IMR-90 (cell line): ENCODE measurements around the gene RANBP3. TPM values are rescaled to one million over a fixed set of nuclear protein-coding genes. Genes with fewer than 3 reads are reported as not detected.

Source experiments
- ATAC-seq: fragments of 200-7000 bp; cut with Tn5 transposase; 2 replicates; pipeline ENCODE4 v1.9.1; 2020; ENCODE audit warnings: low read depth, mild to moderate bottlenecking, moderate library complexity
- BruUV-seq: library from RNA; stranded (reverse); fragments of 400-500 nt; replicated peaks from 2 replicates; lab custom pipeline; 2021; lab: Mats Ljungman, UMichigan
- CTCF ChIA-PET: fragments of 300-600 bp; formaldehyde crosslinking; extraction: SDS; loops from one replicate; lab custom pipeline; 2021; ENCODE audit warnings: antibody characterized with exemption; lab: Yijun Ruan, JAX
- POLR2A ChIA-PET: fragments of 300-600 bp; sonication (Branson Sonifier 250); formaldehyde crosslinking; loops from one replicate; lab custom pipeline; 2022; ENCODE audit warnings: antibody characterized with exemption; ENCODE audit not compliant: unreplicated experiment; lab: Charles Lee
- DNase-seq: peaks from one replicate; pipeline ENCODE4 v3.0.0; 2013
- H2AFZ ChIP-seq: replicated peaks from 2 replicates; pipeline ENCODE3; 2013; ENCODE audit warnings: low read length, mild to moderate bottlenecking; ENCODE audit not compliant: poor library complexity
- H2AK5ac ChIP-seq: 2 replicates; pipeline ENCODE4 v1.6.1; 2013; ENCODE audit warnings: low read depth, low read length, inconsistent platforms
- H2AK9ac ChIP-seq: replicated peaks from 2 replicates; pipeline ENCODE3; 2013; ENCODE audit warnings: mild to moderate bottlenecking, low read depth, low read length, moderate library complexity; ENCODE audit not compliant: poor library complexity
- H2BK120ac ChIP-seq: 2 replicates; pipeline ENCODE4 v1.6.1; 2013; ENCODE audit warnings: low read depth, low read length, inconsistent platforms
- H2BK15ac ChIP-seq: 3 replicates; pipeline ENCODE4 v1.6.1; 2013; ENCODE audit warnings: low read depth, low read length, inconsistent platforms
- H2BK20ac ChIP-seq: 2 replicates; pipeline ENCODE4 v1.6.1; 2013; ENCODE audit warnings: low read depth, mild to moderate bottlenecking, inconsistent platforms, low read length, moderate library complexity
- H2BK5ac ChIP-seq: 2 replicates; pipeline ENCODE4 v1.6.1; 2013; ENCODE audit warnings: mild to moderate bottlenecking, low read depth, low read length, inconsistent platforms; ENCODE audit not compliant: poor library complexity, severe bottlenecking
- H3K14ac ChIP-seq: replicated peaks from 2 replicates; pipeline ENCODE4 v1.6.1; 2013; ENCODE audit warnings: low read depth, low read length, inconsistent platforms
- H3K18ac ChIP-seq: 2 replicates; pipeline ENCODE4 v1.6.1; 2013; ENCODE audit warnings: low read depth, low read length, control low read depth
- H3K23ac ChIP-seq: 2 replicates; pipeline ENCODE4 v1.6.1; 2013; ENCODE audit warnings: low read depth, low read length, inconsistent platforms
- H3K27ac ChIP-seq: 2 replicates; pipeline ENCODE4 v1.5.1; 2013; ENCODE audit warnings: mild to moderate bottlenecking, control low read depth, low read length; ENCODE audit not compliant: insufficient read depth
- H3K27me3 ChIP-seq: 2 replicates; pipeline ENCODE4 v1.6.1; 2013; ENCODE audit warnings: low read length; ENCODE audit not compliant: control insufficient read depth, insufficient read depth
- H3K36me3 ChIP-seq: 2 replicates; pipeline ENCODE4 v1.6.1; 2013; ENCODE audit warnings: low read length, mixed read lengths; ENCODE audit not compliant: control insufficient read depth, insufficient read depth
- H3K4ac ChIP-seq: 2 replicates; pipeline ENCODE4 v1.6.1; 2013; ENCODE audit warnings: low read depth, low read length, inconsistent platforms
- H3K4me1 ChIP-seq: 2 replicates; pipeline ENCODE4 v1.6.1; 2013; ENCODE audit warnings: low read length, mixed read lengths; ENCODE audit not compliant: control insufficient read depth, insufficient read depth
- H3K4me2 ChIP-seq: 2 replicates; pipeline ENCODE4 v1.6.1; 2013; ENCODE audit warnings: low read depth, mild to moderate bottlenecking, control low read depth, low read length, moderate library complexity
- H3K4me3 ChIP-seq: 2 replicates; pipeline ENCODE4 v1.5.1; 2013; ENCODE audit warnings: low read depth, mild to moderate bottlenecking, control low read depth, low read length, moderate library complexity; ENCODE audit not compliant: insufficient read depth
- H3K56ac ChIP-seq: 2 replicates; pipeline ENCODE4 v1.6.1; 2013; ENCODE audit warnings: low read length, inconsistent platforms; ENCODE audit not compliant: insufficient read depth; ENCODE audit errors: extremely low read depth
- H3K79me1 ChIP-seq, 2 experiments: 2 replicates each; pipeline ENCODE4 v1.6.1; 2013; ENCODE audit warnings: low read length in 2 of 2, inconsistent platforms in 1 of 2, low read depth in 1 of 2
- H3K9ac ChIP-seq: 2 replicates; pipeline ENCODE4 v1.6.1; 2013; ENCODE audit warnings: low read depth, low read length, control low read depth
- H3K9me1 ChIP-seq: 2 replicates; pipeline ENCODE4 v1.6.1; 2013; ENCODE audit warnings: low read length, inconsistent platforms; ENCODE audit not compliant: insufficient read depth
- H3K9me3 ChIP-seq: 2 replicates; pipeline ENCODE4 v1.6.1; 2013; ENCODE audit warnings: low read length; ENCODE audit not compliant: control insufficient read depth, insufficient read depth
- H4K20me1 ChIP-seq: 2 replicates; pipeline ENCODE4 v1.6.1; 2013; ENCODE audit warnings: low read length, inconsistent platforms; ENCODE audit not compliant: insufficient read depth
- H4K5ac ChIP-seq: 2 replicates; pipeline ENCODE4 v1.6.1; 2013; ENCODE audit warnings: mild to moderate bottlenecking, low read depth, low read length, control low read depth
- H4K8ac ChIP-seq, 2 experiments: 2 replicates each; pipeline ENCODE4 v1.6.1; 2013; ENCODE audit warnings: low read depth in 2 of 2, low read length in 2 of 2, control low read depth in 1 of 2, inconsistent platforms in 1 of 2
- H4K91ac ChIP-seq: 2 replicates; pipeline ENCODE4 v1.6.1; 2013; ENCODE audit warnings: low read depth, low read length, inconsistent platforms; ENCODE audit not compliant: insufficient read depth
- BHLHE40 ChIP-seq: fragments of 150-350 bp; IDR thresholded peaks from 2 replicates; pipeline ENCODE4 v1.6.1; 2016; ENCODE audit warnings: mild to moderate bottlenecking, low read depth, low read length
- MAFK ChIP-seq: IDR thresholded peaks from 2 replicates; pipeline ENCODE4 v1.6.1; 2012; ENCODE audit warnings: low read depth, low read length, improper control_type of control experiment
- MAZ ChIP-seq: IDR thresholded peaks from 2 replicates; pipeline ENCODE4 v1.6.1; 2012; ENCODE audit warnings: low read depth, mild to moderate bottlenecking, low read length, improper control_type of control experiment, moderate library complexity, borderline replicate concordance
- NFE2L2 ChIP-seq: fragments of 150-350 bp; IDR thresholded peaks from 2 replicates; pipeline ENCODE4 v1.6.1; 2016; ENCODE audit warnings: low read depth, mild to moderate bottlenecking, low read length
- POLR2A ChIP-seq: IDR thresholded peaks from 2 replicates; pipeline ENCODE4 v1.6.1; 2012; ENCODE audit warnings: mild to moderate bottlenecking, low read depth, low read length
- RAD21 ChIP-seq: IDR thresholded peaks from 2 replicates; pipeline ENCODE4 v1.6.1; 2012; ENCODE audit warnings: low read length, improper control_type of control experiment
- RCOR1 ChIP-seq: IDR thresholded peaks from 2 replicates; pipeline ENCODE4 v1.6.1; 2012; ENCODE audit warnings: mild to moderate bottlenecking, low read length, improper control_type of control experiment; ENCODE audit not compliant: insufficient replicate concordance
- RFX5 ChIP-seq: IDR thresholded peaks from 2 replicates; pipeline ENCODE4 v1.8.0; 2012; ENCODE audit warnings: low read depth, mild to moderate bottlenecking, low read length, moderate library complexity
- SMC3 ChIP-seq: fragments of 150-350 bp; IDR thresholded peaks from 2 replicates; pipeline ENCODE4 v1.6.1; 2016; ENCODE audit warnings: low read depth, mild to moderate bottlenecking, antibody characterized with exemption, low read length, moderate library complexity
- WGBS, 2 experiments: methylation state at CpG; one replicate each; pipeline versions ENCODE4 v1.1.5 to v1.1.7; 2013; ENCODE audit warnings: missing lambda C conversion rate in 2 of 2; ENCODE audit not compliant: insufficient read length in 1 of 2; ENCODE audit errors: extremely low coverage in 2 of 2; 5-methylcytosine and 5-hydroxymethylcytosine counted together
- dilution Hi-C: fragments of 300-500 bp; cut with HindIII; formaldehyde crosslinking; loops from one replicate; pipeline ENCODE4 v1.14.3; 2018; ENCODE audit warnings: low sequenced_read_pairs; ENCODE audit not compliant: unreplicated experiment
- in situ Hi-C: fragments of 300-500 bp; cut with MboI; formaldehyde crosslinking; loops from 3 replicates; pipeline ENCODE4 v1.14.3; 2019; ENCODE audit warnings: low sequenced_read_pairs, inconsistent platforms, mixed read lengths
- intact Hi-C: fragments of 100-400 bp; cut with micrococcal nuclease; formaldehyde crosslinking; loops from 2 replicates; pipeline ENCODE4 v1.10.0; 2022
- polyA plus RNA-seq, 3 experiments: library from polyadenylated mRNA; depleted of rRNA; stranded (reverse); fragments of >200 nt; gene quantifications; 2 replicates each; pipeline ENCODE4 v1.2.3, GENCODE V29; 2012; ENCODE audit warnings: low replicate concordance in 1 of 3
- total RNA-seq: library from RNA; depleted of rRNA; stranded (reverse); fragments of >200 nt; gene quantifications from 2 replicates; pipeline ENCODE4 v1.2.3, GENCODE V29; 2012
- TF ChIP-seq, protein P1 (sequence below): fragments of 150-350 bp; IDR thresholded peaks from 2 replicates; pipeline ENCODE4 v1.6.1; 2016; ENCODE audit warnings: low read depth, mild to moderate bottlenecking, low read length, moderate library complexity, borderline replicate concordance

The RANBP3 gene
- total and polyA plus RNA-seq, 2 of the 4 experiments (the other 2 are of a cell fraction) = 42.5 to 111 TPM

DNA sequence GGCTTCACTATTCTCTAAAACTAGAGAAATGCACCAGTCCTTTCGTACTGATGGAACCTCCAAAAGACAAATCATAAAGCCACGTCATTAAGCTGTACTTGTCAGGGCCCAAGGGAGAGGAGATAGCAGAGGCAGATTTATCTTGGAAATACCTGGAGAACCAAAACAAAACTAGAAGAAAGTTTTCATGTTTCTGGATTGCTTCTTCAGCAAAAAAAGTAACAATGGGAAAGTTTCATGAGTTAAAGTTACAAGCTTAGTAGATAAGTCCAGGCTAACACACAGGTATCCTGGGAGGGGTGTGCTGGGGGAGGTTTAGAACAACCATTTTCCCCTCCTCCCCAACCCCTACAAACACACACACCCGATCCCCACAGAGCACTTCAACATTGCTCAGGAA is 21.6 kb downstream of the RANBP3 start:
- DNase-seq (no peak), ATAC-seq (no peak)
- Histone ChIP-seq H3K14ac (0 out of 2 replicates have a peak overlapping the region, but pooled peaks have one; percentile 16), H3K27me3 (no peaks in the 10 kb centered on the region), H4K20me1 (peaks cover 89% of the 10 kb centered on the region), H3K18ac (no peak overlapping the region), H3K4me2 (no peak overlapping the region), H3K4me3 (no peak overlapping the region), H2BK5ac (no peak overlapping the region), H3K36me3 (no peaks in the 10 kb centered on the region; the same call in 1 of the 2 replicates), H3K9me1 (peaks cover 59% of the 10 kb centered on the region), H3K9me3 (no peaks in the 10 kb centered on the region), H4K8ac (no peak overlapping the region; a peak in 1 of 4 replicates), H2AK9ac (no peak overlapping the region), H3K79me1 (peaks cover 35 to 99% of the 10 kb centered on the region in 2 experiments; a peak in 3 of 4 replicates), H2BK120ac (no peak overlapping the region), H2AK5ac (no peak overlapping the region), H2AFZ (no peak overlapping the region), H3K23ac (no peak overlapping the region), H3K4ac (no peak overlapping the region), H3K56ac (no peak overlapping the region), H3K4me1 (peaks cover 58% of the 10 kb centered on the region), H3K27ac (no peak overlapping the region), H3K9ac (no peak overlapping the region), H2BK20ac (no peak overlapping the region), H4K91ac (no peak overlapping the region), H2BK15ac (no peak overlapping the region), H4K5ac (no peak overlapping the region)
- dilution Hi-C loops (no loop called here), intact Hi-C loops (no loop called here), in situ Hi-C loops (no loop called here)
- ChIA-PET POLR2A (no interaction called here), CTCF (interaction anchor here (2.6 kb wide), 1 partner anchor 152 kb away, joined by 9 read pairs; the partner anchor contains the start of gene NRTN)
- BruUV-seq = no TSS peak
- TF ChIP-seq BHLHE40 = no peak
- no peak for TF ChIP-seq RAD21
- no peak for TF ChIP-seq RFX5
- no peak for TF ChIP-seq MAZ
- TF ChIP-seq POLR2A = no peak
- no peak for TF ChIP-seq NFE2L2
- no peak for TF ChIP-seq MAFK
- no peak for TF ChIP-seq RCOR1
- TF ChIP-seq SMC3 = no peak
- TF ChIP-seq, protein P1, sequence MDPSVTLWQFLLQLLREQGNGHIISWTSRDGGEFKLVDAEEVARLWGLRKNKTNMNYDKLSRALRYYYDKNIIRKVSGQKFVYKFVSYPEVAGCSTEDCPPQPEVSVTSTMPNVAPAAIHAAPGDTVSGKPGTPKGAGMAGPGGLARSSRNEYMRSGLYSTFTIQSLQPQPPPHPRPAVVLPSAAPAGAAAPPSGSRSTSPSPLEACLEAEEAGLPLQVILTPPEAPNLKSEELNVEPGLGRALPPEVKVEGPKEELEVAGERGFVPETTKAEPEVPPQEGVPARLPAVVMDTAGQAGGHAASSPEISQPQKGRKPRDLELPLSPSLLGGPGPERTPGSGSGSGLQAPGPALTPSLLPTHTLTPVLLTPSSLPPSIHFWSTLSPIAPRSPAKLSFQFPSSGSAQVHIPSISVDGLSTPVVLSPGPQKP = no peak
- WGBS, 2 experiments = no CpG with 5 or more reads among the region's 3 CpGs
